NCI-H748 (cell line): Measurements from ENCODE around the gene JOSD1.

Experiments
- DNase-seq: peaks from one replicate; lab custom pipeline; 2025; ENCODE audit not compliant: unreplicated experiment; lab: John Stamatoyannopoulos, UW

JOSD1 gene

GRCh38 chr22:38715852-38716251, 15.1 kb upstream of the JOSD1 start:
- DNase-seq = no peak

- DNase-seq = no peak
Observed at GRCh38 chr22:38715176-38715764, 14.5 kb upstream of the JOSD1 start.

- DNase-seq = no peak
Observed at GRCh38 chr22:38713921-38714320, 13.2 kb upstream of the JOSD1 start.

GRCh38 chr22:38712486-38713207, 11.9 kb upstream of the JOSD1 start:
- DNase-seq = no peak

GRCh38 chr22:38710866-38711265, 10.1 kb upstream of the JOSD1 start:
- no peak for DNase-seq

GRCh38 chr22:38710351-38710750, 9.6 kb upstream of the JOSD1 start:
- DNase-seq = no peak

GRCh38 chr22:38709306-38709705, 8.6 kb upstream of the JOSD1 start:
- DNase-seq = no peak

GRCh38 chr22:38707984-38708383, 7.2 kb upstream of the JOSD1 start:
- DNase-seq = no peak

- no peak for DNase-seq
Observed at GRCh38 chr22:38707346-38707745, 6.6 kb upstream of the JOSD1 start.

GRCh38 chr22:38706901-38707195, 6.1 kb upstream of the JOSD1 start:
- no peak for DNase-seq

- DNase-seq = peak; percentile 42
Observed at GRCh38 chr22:38706101-38706900, 5.6 kb upstream of the JOSD1 start.

GRCh38 chr22:38705235-38706100, 4.7 kb upstream of the JOSD1 start, which contains the start of gene GTPBP1:
TSS of gene GTPBP1 (plus strand) at chr22:38705944. CDS start at chr22:38705956, 12 bp downstream.
- peak; percentile 100 for DNase-seq

- peak; percentile 15 for DNase-seq
Observed at GRCh38 chr22:38704654-38705234, 4.0 kb upstream of the JOSD1 start.

GRCh38 chr22:38700270-38700788, 414 bp downstream of the JOSD1 start:
- peak; percentile 85 for DNase-seq

- DNase-seq = no peak
Observed at GRCh38 chr22:38699784-38700183, 959 bp downstream of the JOSD1 start.

GRCh38 chr22:38699143-38699542, 1.6 kb downstream of the JOSD1 start:
- DNase-seq = no peak

- DNase-seq = no peak
Observed at GRCh38 chr22:38698407-38699094, 2.2 kb downstream of the JOSD1 start.

GRCh38 chr22:38697425-38698089, 3.2 kb downstream of the JOSD1 start:
- DNase-seq = no peak

- no peak for DNase-seq
Observed at GRCh38 chr22:38696606-38697424, 3.9 kb downstream of the JOSD1 start.
